GM18511 (cell line): Measurements from ENCODE around the gene FANCC.

Experiments used
- ATAC-seq: cut with Tn5 transposase; IDR thresholded peaks from one replicate; pipeline ENCODE4 v1.9.1; 2021; ENCODE audit warnings: mild to moderate bottlenecking, moderate library complexity; ENCODE audit not compliant: unreplicated experiment

FANCC gene, protein sequence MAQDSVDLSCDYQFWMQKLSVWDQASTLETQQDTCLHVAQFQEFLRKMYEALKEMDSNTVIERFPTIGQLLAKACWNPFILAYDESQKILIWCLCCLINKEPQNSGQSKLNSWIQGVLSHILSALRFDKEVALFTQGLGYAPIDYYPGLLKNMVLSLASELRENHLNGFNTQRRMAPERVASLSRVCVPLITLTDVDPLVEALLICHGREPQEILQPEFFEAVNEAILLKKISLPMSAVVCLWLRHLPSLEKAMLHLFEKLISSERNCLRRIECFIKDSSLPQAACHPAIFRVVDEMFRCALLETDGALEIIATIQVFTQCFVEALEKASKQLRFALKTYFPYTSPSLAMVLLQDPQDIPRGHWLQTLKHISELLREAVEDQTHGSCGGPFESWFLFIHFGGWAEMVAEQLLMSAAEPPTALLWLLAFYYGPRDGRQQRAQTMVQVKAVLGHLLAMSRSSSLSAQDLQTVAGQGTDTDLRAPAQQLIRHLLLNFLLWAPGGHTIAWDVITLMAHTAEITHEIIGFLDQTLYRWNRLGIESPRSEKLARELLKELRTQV

DNA sequence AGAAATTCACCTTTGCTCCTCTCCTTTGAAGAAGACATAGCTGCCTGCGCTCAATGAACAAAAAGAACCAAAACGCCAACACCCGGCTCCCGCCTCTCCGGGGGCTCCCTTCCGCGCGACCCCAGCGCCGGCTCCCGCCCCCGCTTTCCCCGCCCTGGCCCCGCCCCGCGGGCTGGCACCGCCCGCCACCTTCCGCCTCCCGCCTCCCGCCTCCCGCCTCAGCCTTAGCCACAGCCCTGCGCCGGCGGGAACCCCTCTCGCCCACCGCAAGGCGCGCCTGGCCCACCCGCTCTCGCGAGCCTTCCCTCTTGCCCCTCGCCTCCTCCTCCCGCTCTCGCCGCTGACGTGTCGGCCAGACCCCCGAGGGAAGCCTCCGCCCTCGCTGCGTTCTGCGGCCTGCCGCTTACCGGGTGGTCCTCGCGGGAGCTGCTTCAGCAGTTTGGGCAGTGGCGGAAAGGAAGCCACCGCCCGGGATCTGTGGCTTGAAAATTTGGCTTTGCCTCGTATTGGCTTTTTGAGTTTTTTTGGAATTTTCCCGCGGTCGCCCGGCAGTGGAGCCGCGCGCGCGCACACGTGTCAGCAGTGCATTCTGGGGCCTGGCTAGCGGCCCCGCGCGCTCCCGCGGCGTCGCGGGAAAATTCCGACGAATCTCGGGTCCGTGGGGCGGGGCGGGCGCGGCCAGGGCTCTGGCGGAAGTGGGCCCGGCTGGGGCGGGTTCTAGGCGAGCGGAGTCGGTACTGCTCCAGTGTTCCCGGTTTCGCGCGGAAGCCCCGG is at the start of gene FANCC:
Gene FANCC, minus strand, starts transcription at position 591 of the 774 bp plus-strand sequence. CDS start 68,418 bp downstream, outside the sequence.
- peak; percentile 73 for ATAC-seq

DNA sequence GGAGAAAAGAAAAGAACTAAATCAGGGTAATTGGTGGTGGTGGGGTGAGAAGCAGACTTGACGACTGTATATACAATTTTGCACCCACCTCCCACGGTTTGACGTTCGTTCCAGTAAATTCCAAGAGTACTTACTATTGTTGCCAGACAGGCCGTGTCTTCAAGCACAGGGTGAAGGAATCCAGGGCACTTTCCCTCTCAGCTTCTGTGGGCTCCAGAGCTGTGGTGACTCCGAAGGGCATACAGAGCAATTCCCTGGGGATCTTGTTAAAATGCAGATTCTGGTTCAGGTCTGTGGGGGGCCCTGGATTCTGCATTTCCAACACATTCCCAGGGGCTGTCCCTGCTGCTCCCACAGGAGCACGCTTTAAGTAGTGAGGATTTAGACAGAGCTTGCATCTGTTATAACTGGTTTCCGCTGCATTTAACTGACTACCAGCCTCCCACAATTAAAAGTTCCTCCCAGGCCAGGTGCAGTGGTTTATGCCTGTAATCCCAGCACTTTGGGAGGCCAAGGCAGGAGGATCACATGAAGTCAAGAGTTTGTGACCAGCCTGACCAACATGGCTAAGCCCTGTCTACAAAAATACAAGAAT is 49.3 kb upstream of the FANCC start:
- ATAC-seq: no peak

DNA sequence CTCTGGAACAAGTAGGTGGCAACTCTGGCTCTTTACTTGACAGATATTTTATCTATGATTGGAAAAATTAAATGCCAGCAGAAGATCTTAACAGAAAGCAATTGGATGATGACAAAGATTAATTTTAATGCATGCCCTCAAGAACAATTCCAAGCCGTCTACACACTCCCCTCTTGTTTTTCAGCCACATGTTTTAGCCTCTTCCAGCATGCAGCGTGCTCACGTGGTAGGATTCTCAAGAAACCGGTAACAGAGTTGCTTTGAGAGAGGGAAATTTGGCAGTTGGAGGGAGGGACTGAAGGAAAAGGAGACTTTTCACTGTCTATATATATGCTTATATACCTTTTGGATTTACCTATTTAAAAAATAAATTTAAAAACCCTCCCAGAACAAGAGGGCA is 48.3 kb upstream of the FANCC start:
- ATAC-seq: no peak

DNA sequence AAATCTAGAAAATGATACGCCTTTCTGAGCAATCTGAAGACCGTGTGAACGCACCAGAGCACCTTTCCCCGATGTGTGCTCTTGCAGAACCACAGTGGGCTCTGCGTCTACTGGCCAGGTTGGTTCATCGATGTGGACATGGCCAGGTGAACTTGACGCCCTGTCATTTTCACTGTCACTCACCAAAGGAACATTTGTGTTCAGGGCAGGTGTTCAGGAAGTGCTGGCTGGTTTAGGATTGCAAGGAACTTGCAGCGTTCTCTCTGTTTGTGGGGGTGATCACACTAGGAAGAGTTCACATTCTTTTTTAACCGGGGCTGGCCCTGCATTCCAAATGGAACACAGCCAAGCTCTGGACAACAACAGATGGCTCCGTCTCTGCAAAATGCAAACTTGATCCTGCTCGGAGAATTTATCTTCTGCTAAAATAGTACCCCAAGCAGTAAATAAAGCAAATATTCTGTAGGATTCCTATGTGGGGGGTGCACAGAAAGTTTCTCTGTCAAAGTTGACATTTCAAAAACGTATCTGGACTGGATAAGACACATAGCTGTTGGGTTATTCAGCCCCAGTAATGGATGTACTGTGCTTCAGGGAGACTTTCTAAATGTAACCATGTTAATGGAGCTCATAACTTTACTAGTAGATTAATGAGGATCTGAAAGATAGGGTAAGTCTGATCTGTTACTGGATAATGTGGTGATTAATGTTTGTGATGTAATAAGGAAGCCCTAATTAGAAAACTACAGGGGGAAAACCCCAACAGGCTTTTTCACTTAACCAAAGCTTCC is 45.7 kb upstream of the FANCC start:
- ATAC-seq: no peak

DNA sequence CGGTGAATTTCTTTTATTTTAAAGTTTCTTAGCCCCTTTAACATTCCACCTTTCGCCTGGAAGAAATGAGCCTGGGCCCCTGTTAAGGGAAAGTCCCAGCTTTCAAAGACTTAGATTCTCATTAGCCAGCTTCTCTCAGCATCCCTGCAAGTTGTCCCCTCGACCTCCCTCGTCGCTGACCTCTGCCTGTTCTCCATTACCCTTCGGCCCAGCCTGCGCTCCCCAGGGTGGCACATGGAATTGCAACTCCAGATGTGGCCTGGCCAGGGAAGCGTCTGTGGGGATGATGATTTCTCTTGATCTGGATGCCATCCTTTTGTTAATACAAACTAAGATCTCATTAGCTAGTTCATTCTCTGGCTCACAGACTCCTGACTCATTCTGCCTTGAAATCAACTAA is 43.4 kb upstream of the FANCC start:
- ATAC-seq: no peak

DNA sequence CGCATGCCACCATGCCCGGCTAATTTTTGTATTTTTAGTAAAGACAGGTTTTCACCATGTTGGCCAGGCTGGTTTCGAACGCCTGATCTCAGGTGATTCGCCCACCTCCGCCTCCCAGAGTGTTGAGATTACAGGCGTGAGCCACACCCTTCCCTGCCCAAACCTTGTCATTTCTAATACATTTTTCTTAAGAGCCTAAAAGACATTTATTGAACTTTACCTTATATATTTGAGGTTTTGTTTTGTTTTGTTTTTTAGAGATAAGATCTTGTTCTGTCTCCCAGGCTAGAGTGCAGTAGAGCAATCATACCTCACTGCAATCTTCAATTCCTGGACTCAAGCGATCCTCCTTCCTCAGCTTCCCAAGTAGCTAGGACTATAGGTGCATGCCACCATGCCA is 39.8 kb upstream of the FANCC start:
- ATAC-seq: no peak

DNA sequence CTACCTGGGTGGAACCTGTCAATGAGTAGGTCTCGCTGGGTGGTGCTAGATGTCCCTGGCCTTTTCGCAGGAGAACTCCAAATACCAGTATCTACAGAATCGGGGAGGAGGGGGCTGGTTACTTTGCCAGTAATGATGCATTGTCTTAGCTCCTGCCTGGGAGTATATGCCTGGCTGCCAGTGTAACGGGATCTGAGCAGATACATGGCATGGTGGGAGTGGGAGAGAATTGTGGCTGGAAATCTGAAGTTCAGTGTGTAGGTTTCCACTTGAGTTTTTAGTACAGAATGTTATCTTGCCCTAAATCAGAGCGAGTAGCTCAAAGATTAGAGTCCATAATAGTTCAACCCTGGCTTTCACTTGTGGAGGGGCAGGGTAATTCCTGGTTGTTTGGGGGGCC is 38.0 kb upstream of the FANCC start:
- ATAC-seq: no peak

DNA sequence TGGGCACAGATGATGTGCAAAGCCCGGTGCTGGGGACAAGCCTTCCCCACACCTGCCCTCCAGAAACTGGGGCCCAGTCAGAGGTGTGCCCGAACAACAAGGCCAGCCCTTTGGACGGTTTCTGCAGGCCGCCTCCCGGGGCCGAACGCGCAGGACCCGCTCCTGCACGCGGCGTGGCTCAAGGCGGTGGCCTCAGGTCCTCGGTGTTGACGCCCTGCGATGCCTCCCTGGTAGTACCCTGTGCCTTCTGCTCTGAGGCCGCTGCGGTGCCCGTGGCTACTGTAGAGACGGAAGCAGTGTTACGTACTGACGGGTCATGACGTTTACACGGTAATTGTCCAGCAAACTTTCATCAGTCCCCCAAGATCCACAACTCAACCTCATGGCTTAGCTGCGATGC is 33.5 kb upstream of the FANCC start:
- ATAC-seq: no peak

DNA sequence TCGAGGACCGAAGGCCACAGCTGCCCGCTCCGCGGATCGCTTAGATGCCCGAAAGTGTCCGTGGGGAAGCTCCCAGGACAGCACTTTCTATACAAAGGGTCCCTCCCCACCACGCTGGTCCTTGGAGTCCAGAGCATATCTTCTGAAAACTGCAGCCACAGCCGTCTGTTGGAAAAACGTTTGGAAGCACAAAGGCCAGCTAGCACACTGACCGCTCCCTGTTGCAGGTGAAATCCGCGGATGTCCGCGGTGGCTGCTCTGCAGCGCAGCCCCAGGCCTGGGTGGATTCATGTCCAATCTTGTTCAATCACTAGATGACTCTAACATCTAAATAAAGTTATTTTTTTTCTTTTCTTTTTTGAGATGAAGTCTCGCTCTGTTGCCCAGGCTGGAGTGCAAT is 32.8 kb upstream of the FANCC start:
- no peak for ATAC-seq

DNA sequence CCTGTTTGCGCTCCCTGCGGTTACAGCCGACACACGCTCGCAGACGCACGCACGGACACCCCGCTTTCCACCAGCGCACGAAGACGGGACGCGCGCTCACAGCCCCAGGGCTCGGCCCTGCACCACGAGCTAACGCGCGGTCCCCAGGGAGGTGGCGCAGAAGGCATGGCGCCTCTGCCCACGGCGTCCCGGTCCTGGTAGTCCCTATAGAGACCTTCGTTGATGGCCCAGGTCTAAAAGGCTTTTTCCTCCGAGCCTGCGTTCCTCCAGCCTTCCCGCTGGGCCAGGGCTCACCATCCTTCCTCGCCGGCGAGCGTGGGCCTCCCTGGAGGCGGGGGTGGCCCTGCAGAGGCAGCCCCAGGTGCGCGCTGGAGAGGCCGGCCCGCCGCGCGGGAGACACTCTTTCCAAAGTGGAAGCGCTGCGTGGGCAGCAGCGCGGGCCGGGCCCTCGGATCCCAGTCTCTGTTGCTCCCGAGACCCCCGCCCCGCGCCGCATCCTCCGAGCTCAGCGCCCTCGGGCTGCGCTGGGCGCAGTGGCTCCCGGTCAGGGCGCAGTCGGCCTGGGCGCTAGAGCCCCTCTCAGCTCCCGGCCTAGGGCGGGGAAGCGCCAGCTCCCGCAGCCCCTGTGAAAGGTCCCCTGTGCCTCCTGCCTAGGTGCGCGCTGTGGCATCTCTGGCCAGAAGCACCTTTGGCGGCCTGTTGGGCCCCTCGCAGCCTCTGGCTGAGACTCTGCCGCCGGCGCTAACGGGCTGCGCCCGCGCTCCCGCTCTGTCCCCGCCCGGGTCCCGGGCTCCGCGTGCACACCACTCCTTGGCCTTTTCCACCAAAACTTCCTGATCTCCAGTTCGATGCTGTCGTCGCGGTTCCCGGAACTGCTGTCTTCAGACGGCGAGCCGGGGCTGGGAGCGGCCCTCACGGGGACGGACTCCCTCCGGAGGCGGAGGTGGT is 31.9 kb upstream of the FANCC start:
- no peak for ATAC-seq

DNA sequence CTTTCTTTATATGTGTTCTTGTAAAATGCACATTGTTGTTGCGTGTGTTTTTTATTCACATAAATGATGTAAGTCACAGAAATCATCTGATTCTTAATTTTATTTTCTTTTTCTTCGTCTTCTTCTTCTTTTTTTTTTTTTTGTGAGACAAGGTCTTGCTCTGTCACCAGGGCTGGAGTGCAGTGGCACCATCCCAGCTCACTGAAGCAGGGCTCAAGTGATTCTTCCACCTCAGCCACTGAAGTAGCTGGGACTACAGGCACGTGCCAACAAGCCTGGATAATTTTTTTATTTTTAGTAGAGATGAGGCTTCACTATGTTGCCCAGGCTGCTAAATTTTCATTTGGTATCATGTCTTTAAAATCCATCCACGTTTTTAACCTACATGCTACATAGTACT is 28.5 kb upstream of the FANCC start:
- no peak for ATAC-seq

DNA sequence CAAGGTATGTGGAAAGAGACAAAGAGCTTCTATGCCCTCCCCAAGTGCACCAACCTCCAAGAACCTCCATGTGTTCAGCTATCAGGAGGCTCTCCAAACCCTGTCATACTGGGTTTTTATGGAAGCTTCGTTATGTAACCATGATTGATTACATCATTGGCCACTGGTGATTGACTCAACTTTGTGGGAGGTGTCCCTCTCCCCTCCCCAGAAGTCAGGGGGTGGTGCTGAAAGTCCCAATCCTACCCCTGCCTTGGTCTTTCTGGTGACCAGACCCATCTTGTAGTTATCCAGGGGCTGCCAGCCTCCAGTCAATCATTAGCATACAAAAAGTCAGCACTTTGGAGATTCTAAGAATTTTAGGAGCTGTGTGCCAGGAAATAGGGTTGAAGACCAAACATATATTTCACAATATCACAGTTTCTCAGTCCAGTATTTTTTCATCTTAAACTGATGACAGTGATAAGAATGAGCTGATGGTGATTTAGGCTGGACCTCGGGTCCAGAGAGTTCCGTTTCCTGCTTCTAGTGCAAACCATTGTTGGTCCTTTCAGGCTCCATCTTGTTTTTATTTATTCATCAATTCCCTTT is 27.3 kb upstream of the FANCC start:
- no peak for ATAC-seq

DNA sequence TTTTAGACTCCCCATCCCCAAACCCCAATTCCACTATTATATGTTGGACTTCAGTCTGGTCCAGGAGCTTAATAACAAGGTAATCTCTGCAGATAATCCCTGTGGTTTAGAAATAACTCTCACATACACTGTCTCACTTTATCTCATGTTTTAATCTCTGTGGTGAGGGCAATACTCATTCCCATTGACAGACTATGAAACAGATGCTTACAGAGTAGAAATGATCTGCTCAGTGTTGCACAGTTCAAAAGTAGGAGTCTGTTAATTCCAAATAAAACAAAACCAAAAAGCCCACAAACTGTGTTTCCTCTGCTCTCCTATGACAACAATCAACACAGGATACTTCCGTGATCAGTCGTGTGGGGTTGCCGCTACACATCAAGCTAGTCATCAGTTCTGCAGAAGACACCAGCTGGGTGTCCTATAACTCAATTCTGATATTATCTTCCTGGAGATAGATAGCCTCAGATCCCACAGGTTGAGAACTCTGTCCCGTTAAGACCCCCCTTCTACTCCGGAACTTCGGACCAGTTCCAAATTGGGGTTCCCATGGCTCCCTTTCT is 26.3 kb upstream of the FANCC start:
- ATAC-seq: no peak

DNA sequence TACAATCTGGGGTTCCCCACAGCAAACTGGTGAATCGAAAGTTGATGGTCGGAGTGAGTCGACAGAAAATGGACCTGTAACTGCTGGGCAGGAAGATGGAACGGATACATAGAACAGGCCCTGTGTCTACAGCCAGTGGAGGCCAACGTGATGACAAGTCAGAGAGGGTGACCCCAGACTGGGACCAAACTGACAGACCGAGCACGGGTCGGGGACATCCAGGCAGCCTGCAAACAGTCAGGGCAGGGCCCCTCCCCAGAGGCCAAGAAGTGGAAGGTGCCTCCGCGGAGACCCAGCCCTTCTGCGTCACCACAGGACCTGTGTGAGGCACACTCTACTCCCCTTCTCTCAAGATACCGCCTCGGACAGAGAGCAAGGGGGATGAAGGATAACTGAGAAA is 25.1 kb upstream of the FANCC start:
- ATAC-seq: no peak

DNA sequence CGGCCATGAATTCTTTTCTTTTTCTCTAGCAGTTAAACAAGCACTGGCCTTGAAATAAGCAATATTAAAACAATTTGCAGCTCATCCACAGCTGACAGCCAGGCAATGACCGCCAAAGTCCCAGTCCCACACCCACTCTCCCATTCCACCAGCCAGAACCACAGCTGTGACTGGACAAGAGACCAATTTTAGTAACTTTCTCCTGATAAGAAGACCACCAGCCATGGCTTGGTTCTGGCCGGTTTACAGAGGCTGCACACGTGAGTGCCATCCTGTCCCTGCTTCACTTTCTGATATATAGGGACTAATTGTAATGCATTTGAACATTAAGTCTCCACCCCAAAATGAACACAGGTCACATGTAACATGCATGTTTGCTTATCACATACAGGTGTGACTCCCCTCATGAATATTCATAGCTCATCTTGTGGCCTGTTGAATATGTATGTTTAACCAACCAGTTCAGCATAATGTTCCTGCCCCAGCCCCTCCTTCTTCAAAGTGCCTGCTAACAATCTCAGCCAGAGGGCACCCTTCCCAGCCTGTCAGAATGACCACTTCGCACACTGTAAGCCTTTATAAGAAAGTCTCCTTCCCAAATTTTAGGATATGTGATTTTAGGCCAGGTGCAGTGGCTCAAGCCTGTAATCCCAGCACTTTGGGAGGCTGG is 23.9 kb upstream of the FANCC start:
- no peak for ATAC-seq

DNA sequence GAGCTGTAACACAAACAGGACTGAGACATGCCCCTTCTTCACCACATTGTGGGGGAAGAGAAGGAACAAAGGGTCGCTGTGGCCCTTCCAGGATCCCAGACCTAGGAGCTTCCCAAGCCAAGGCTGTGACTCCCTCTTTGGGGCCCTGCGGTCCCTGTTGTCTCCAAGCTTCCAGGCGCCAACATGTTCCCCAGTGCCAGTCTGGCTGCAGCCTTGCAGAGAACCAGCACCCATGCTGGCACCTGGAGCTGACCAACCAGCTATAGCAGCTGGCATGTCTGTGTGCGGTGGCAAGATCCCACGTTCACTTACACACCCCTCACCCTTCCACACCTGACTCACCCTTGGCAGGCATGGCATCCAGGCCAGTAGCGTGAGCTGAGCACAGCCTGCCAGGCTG is 20.7 kb upstream of the FANCC start:
- ATAC-seq: no peak

DNA sequence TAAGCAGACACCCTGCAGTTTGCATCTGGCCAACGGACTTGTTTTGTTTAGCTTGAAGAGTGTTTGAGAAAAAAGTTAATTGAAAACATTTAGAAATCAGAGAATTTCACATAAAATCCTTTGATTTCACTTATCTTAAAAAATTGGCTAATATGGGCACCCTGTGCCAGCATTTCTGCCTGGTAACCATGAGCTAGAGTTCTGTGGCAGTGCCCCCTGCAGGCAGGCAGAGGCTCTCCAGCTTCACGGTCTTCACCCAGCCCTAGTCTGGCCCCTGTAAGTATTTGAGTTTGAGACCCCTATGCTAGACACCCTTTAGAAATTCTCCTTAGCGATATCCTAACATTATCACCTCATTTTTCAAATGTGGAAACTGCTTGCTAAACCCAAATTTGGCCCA is 18.8 kb upstream of the FANCC start:
- ATAC-seq: no peak

DNA sequence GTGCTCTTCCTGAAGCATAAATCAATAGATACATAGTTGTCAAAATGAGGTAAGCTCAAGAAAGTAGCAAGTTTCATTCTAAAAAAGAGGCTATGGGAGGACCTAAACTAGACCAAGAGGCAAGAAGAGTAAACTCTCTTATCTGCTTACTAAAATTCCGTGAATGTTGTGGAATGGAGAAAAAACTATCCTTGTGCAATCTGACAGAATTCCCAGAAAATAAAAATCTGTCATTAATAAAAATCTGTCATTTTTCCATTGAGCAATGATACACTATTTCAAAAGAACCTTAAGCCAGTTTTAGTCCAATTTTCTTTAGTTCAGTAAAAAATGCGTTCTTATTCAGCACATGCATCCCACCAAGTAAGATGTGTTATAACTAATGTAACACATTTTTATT is 15.9 kb upstream of the FANCC start:
- no peak for ATAC-seq
